ENCODE data around the gene CCDC159. TPM values are rescaled to one million over a fixed set of nuclear protein-coding genes. Genes with fewer than 3 reads are reported as not detected.

CCDC159 gene
- polyA plus RNA-seq, 1 of the 3 experiments (the other 2 are of a cell fraction), result 25.2 TPM

- Histone ChIP-seq H3K4me2 (peak overlapping the region; percentile 96; the same call in 1 of the 2 replicates), H3K27ac (ENCODE audit: low read depth in 2 of 2, low read length in 1 of 2) (no peak overlapping the region), H3K36me3 (replicated peaks in 1 of 2; ENCODE audit: control insufficient read depth in 1 of 2, insufficient read depth in 2 of 2, low read length in 1 of 2) (peaks cover 0 to 3% of the 10 kb centered on the region in 2 experiments), H4K20me1 (ENCODE audit: insufficient read depth) (no peaks in the 10 kb centered on the region), H3F3A (replicated peaks; ENCODE audit: insufficient read depth) (no peaks in the 10 kb centered on the region), H3K9ac (no peak overlapping the region), H3K9me2 (no peaks in the 10 kb centered on the region), H3K4me1 (ENCODE audit: control insufficient read depth in 1 of 2, insufficient read depth in 2 of 2, low read depth in 1 of 2, low read length in 1 of 2) (peaks cover 0 to 18% of the 10 kb centered on the region in 2 experiments; a peak in 1 of 4 replicates), H2AFZ (ENCODE audit: low read depth) (no peak overlapping the region), H3K27me3 (ENCODE audit: insufficient read depth) (no peaks in the 10 kb centered on the region), H3K4me3 (ENCODE audit: low read depth in 2 of 2, low read length in 1 of 2) (no peak overlapping the region), H3K9me3 (no peaks in the 10 kb centered on the region), H3K79me2 (ENCODE audit: insufficient read depth) (peaks cover 5% of the 10 kb centered on the region)
- no peak for TF ChIP-seq RXRA (IDR thresholded peaks at IDR 0.05; ENCODE audit: borderline replicate concordance, low read depth)
- no peak for TF ChIP-seq YY1 (IDR thresholded peaks at IDR 0.05; ENCODE audit: low read depth)
- TF ChIP-seq SIN3A (IDR thresholded peaks at IDR 0.05; ENCODE audit: borderline replicate concordance, low read depth, low read length), result no peak
- TF ChIP-seq FOSL2 (IDR thresholded peaks at IDR 0.05; ENCODE audit: borderline replicate concordance, low read depth), result no peak
- TF ChIP-seq USF1 (IDR thresholded peaks at IDR 0.05; ENCODE audit: borderline replicate concordance, low read depth), result no peak
- TF ChIP-seq RAD21 (IDR thresholded peaks at IDR 0.05; ENCODE audit: low read length), result no peak
- TF ChIP-seq TEAD4 (IDR thresholded peaks at IDR 0.05; ENCODE audit: borderline replicate concordance, insufficient read depth), result no peak
- no peak for TF ChIP-seq RFX5 (IDR thresholded peaks at IDR 0.05; ENCODE audit: low read length)
- TF ChIP-seq EZH2phosphoT487 (IDR thresholded peaks at IDR 0.05; ENCODE audit: borderline replicate concordance, low read depth), result no peak
- no peak for TF ChIP-seq MXI1 (IDR thresholded peaks at IDR 0.05; ENCODE audit: low read depth, low read length)
- TF ChIP-seq GATA2 (CRISPR knock-in tag; IDR thresholded peaks at IDR 0.05), result no peak
- no peak for TF ChIP-seq REST (IDR thresholded peaks at IDR 0.05; ENCODE audit: low read depth, low read length)
- no peak for TF ChIP-seq FOXM1 (IDR thresholded peaks at IDR 0.05; ENCODE audit: low read depth)
- no peak for TF ChIP-seq NFIC (IDR thresholded peaks at IDR 0.05; ENCODE audit: borderline replicate concordance)
- no peak for TF ChIP-seq IRF3 (IDR thresholded peaks at IDR 0.05; ENCODE audit: low read depth, low read length)
- TF ChIP-seq MAX (IDR thresholded peaks at IDR 0.05; ENCODE audit: low read depth), result no peak
- ChIA-PET CTCF (no interaction called here), POLR2A (no interaction called here)
- WGBS (ENCODE audit: low lambda C conversion rate), result 90% methylated on average over 10 of the region's 11 CpGs
- peak; percentile 31 for DNase-seq
These were observed 10.6 kb downstream of the CCDC159 start for GRCh38 chr19:11356676-11357550.
